Islet precursor cell (in vitro differentiated cells): ENCODE measurements around the gene IL17D.
"Not testable (repeated sequence)": the region's sequence is repeated elsewhere in the genome, so short reads cannot be mapped to it uniquely, and the experiment has no call there.

Source experiments
- DNase-seq: peaks from one replicate; pipeline ENCODE4 v3.0.0-alpha.2; 2018

The IL17D gene

GRCh38 chr13:20721058-20721453, 17.6 kb downstream of the IL17D start:
- peak; percentile 29 for DNase-seq

GRCh38 chr13:20721454-20722357, 18.2 kb downstream of the IL17D start:
- DNase-seq, result peak; percentile 68

GRCh38 chr13:20727856-20728255, 24.4 kb downstream of the IL17D start:
- DNase-seq, result no peak

- no peak for DNase-seq
Measured at GRCh38 chr13:20728579-20729311, 25.2 kb downstream of the IL17D start.

GRCh38 chr13:20729633-20730585, 26.4 kb downstream of the IL17D start:
- no peak for DNase-seq

GRCh38 chr13:20738616-20739015, 35.1 kb downstream of the IL17D start:
- no peak for DNase-seq

GRCh38 chr13:20740021-20740420, 36.5 kb downstream of the IL17D start:
- DNase-seq, result no peak

GRCh38 chr13:20743830-20744404, 40.4 kb downstream of the IL17D start:
- not testable (repeated sequence) for DNase-seq

GRCh38 chr13:20749377-20749776, 45.9 kb downstream of the IL17D start:
- DNase-seq, result no peak

GRCh38 chr13:20754009-20754408, 50.5 kb downstream of the IL17D start:
- DNase-seq, result no peak

GRCh38 chr13:20760872-20761271, 57.4 kb downstream of the IL17D start:
- DNase-seq, result no peak

- DNase-seq, result no peak
Measured at GRCh38 chr13:20767309-20767943, 63.9 kb downstream of the IL17D start.

GRCh38 chr13:20769091-20769490, 65.6 kb downstream of the IL17D start:
- DNase-seq, result no peak

- no peak for DNase-seq
Measured at GRCh38 chr13:20769834-20770233, 66.3 kb downstream of the IL17D start.
